ENCODE data around the gene ANTXR2. TPM values are rescaled to one million over a fixed set of nuclear protein-coding genes. Genes with fewer than 3 reads are reported as not detected.

The ANTXR2 gene
- total RNA-seq, 2 donors from 2014 or later = 47.4 to 121 TPM

DNA sequence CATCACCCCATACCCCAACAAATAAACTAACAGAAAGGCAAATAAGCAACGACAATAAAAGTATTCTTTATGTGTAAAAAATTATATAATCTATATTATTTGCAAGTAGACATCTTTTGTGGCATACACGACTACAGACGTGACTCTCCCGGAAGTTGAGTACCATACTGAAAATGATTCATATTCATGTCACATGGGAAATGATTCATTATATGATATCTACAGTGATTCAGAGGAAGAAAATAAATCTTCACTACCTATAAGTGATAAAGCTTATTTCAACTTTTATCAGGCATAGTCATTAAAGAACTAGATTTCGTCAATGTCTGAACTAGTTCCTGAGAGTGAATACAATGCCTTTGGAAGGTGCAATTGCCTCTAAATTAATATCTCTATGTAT lies 4.6 kb upstream of the ANTXR2 start:
- H3K9ac ChIP-seq (ENCODE audit: low read depth in 2 of 2, low read length in 2 of 2) = no peak overlapping the region
- intact Hi-C loops (cut with DNase I) = no loop called here
- no peaks in the 10 kb centered on the region for H3K4me1 ChIP-seq

DNA sequence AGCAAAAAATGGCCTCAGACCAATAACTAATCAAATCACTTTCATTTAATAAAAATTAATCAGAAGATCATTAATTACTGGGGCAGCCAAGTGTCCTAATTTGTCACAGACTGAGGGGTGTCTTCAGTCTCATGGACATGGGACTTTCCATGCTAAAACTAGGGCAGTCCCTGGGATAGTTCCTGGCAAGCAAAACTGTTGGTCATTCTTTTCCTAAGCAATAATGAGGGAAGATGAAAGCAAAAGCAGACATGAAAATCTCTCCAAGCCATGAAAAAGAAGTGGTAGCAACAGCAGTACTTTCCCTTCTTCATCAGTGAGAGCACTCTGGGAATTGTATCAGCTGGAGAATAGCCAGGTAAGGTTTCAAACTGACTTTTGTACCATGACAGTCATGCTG lies 3.7 kb upstream of the ANTXR2 start:
- no peaks in the 10 kb centered on the region for H3K36me3 ChIP-seq
- TF ChIP-seq CTCF (IDR thresholded peaks at IDR 0.05) = no peak
- intact Hi-C loops (cut with DNase I) = no loop called here
- no peaks in the 10 kb centered on the region for H3K27me3 ChIP-seq
- no peak overlapping the region for H3K9ac ChIP-seq (ENCODE audit: low read depth in 2 of 2, low read length in 2 of 2)
- no peak overlapping the region for H3K4me3 ChIP-seq
- no peaks in the 10 kb centered on the region for H3K4me1 ChIP-seq
- H3K27ac ChIP-seq = no peak overlapping the region
- H3K9me3 ChIP-seq = no peaks in the 10 kb centered on the region
- DNase-seq = no peak

More for the DNA sequence above, 4.6 kb upstream of the ANTXR2 start:
- no peak for DNase-seq
- TF ChIP-seq CTCF (IDR thresholded peaks at IDR 0.05) = no peak
- H3K9me3 ChIP-seq = no peaks in the 10 kb centered on the region
- H3K4me3 ChIP-seq = no peak overlapping the region
- H3K36me3 ChIP-seq = no peaks in the 10 kb centered on the region
- H3K27ac ChIP-seq = no peak overlapping the region
- no peaks in the 10 kb centered on the region for H3K27me3 ChIP-seq

DNA sequence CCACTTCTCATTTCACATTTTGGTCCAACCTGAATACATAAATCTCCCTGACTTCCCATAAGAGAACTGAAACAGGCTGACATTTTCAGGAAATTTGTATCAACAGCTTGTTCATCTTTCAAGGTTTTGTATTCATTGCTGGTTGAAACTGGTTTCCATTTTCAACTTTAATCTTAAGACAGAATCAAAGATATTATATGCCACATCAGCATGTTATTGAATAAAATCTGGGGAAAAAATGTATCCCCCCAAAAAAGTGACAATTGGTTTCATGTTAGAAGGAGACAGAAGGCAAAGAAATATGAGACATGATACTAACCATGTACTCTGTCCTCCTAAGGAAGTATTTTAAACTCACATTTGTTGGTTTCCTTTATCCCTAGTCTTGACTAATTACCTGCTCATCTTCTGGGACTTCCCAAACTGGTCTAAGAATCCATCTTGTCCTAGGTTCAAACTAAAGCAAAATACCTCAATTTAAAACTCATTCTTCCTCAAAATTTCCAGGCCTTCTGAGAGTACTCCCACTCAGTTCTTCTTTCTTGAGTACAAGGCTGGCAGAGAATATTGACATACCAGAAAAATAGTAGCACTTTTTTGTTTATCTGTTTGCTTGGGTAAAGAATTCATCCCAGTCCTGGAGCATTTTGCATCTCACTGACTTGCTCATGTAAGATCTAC lies 3.1 kb upstream of the ANTXR2 start:
- Histone ChIP-seq H3K27ac (no peak overlapping the region), H3K27me3 (no peaks in the 10 kb centered on the region), H3K4me1 (no peaks in the 10 kb centered on the region), H3K4me3 (no peak overlapping the region), H3K9me3 (no peaks in the 10 kb centered on the region), H3K36me3 (no peaks in the 10 kb centered on the region), H3K9ac (ENCODE audit: low read depth in 2 of 2, low read length in 2 of 2) (no peak overlapping the region)
- intact Hi-C loops (cut with DNase I) = no loop called here
- DNase-seq = no peak
- no peak for TF ChIP-seq CTCF (IDR thresholded peaks at IDR 0.05)

DNA sequence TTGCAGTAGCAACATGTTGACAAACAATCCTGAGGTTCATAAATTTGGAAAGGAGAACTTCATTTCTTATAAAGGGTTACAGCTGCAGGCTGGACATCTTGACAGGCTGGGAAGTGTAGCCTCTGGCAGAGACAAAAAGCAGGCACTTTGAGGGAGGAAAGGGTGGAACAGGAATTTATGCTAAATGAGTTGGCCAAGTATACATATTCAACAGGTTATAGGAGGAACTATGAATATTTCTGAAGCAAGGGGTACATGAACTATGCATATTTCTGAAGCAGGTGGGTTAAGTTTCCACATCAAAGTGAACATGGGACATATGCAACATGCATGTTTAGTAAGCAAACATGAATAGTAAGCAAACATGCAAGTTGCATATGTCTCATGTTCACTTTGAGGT lies 1.6 kb upstream of the ANTXR2 start:
- DNase-seq = no peak
- no peak overlapping the region for H3K9ac ChIP-seq (ENCODE audit: low read depth in 2 of 2, low read length in 2 of 2)
- intact Hi-C loops (cut with DNase I) = no loop called here
- no peak for TF ChIP-seq CTCF (IDR thresholded peaks at IDR 0.05)
- H3K27me3 ChIP-seq = no peaks in the 10 kb centered on the region
- no peaks in the 10 kb centered on the region for H3K36me3 ChIP-seq
- no peaks in the 10 kb centered on the region for H3K4me1 ChIP-seq
- H3K4me3 ChIP-seq = no peak overlapping the region
- H3K27ac ChIP-seq = no peak overlapping the region
- H3K9me3 ChIP-seq = no peaks in the 10 kb centered on the region

- no peaks in the 10 kb centered on the region for H3K4me1 ChIP-seq
- no peak for TF ChIP-seq CTCF (IDR thresholded peaks at IDR 0.05)
- H3K27ac ChIP-seq = peak overlapping the region; percentile 98
- H3K27me3 ChIP-seq = no peaks in the 10 kb centered on the region
- no peak for DNase-seq
- intact Hi-C loops (cut with DNase I) = no loop called here
- no peak overlapping the region for H3K9ac ChIP-seq (ENCODE audit: low read depth in 2 of 2, low read length in 2 of 2)
- no peak overlapping the region for H3K4me3 ChIP-seq
- H3K36me3 ChIP-seq = no peaks in the 10 kb centered on the region
- no peaks in the 10 kb centered on the region for H3K9me3 ChIP-seq
Observed at GRCh38 chr4:80074069-80074468, 1.0 kb upstream of the ANTXR2 start.

Measured in colonic mucosa (tissue), 4 donors.